HEK293 (cell line): ENCODE results near the gene IVD.

Experiments used
- CTCF ChIA-PET: fragments of 350-600 bp; formaldehyde crosslinking; extraction: SDS; loops from one replicate; lab custom pipeline; 2021; ENCODE audit warnings: antibody characterized with exemption; lab: Yijun Ruan, JAX
- POLR2A ChIA-PET: fragments of 300-600 bp; formaldehyde crosslinking; extraction: SDS; loops from one replicate; lab custom pipeline; 2020; ENCODE audit warnings: antibody characterized with exemption, inconsistent platforms; lab: Yijun Ruan, JAX
- H3K27ac ChIP-seq: fragments of 200-500 bp; sonication (Bioruptor generic); 2 replicates; pipeline ENCODE4 v1.5.1; 2014; ENCODE audit warnings: low read depth, low read length, control low read depth, inconsistent platforms; ENCODE audit errors: extremely low read depth
- H3K36me3 ChIP-seq, 2 experiments: fragments of 200-500 bp in 1 of 2; sonication (Bioruptor generic) in 1 of 2; 1 replicate in 1 of 2; 2 replicates in 1 of 2; pipeline ENCODE4 v1.5.1; 2014 to 2017; ENCODE audit warnings: inconsistent platforms in 2 of 2, low read length in 2 of 2; ENCODE audit not compliant: control insufficient read depth in 2 of 2, insufficient read depth in 1 of 2
- H3K4me1 ChIP-seq: fragments of 200-500 bp; sonication (Bioruptor generic); 2 replicates; pipeline ENCODE4 v1.5.1; 2014; ENCODE audit warnings: mild to moderate bottlenecking, low read length, inconsistent platforms; ENCODE audit not compliant: control insufficient read depth, insufficient read depth
- H3K4me3 ChIP-seq: 2 replicates; pipeline ENCODE4 v1.5.1; 2011; ENCODE audit warnings: low read depth, mild to moderate bottlenecking, control low read depth, low read length, moderate library complexity
- H3K9me3 ChIP-seq: fragments of 200-500 bp; sonication (Bioruptor generic); 2 replicates; pipeline ENCODE4 v1.5.1; 2014; ENCODE audit warnings: low read depth, low read length, inconsistent platforms; ENCODE audit not compliant: control insufficient read depth, insufficient read depth
- GLIS2 ChIP-seq: fragments of 450-650 bp; formaldehyde crosslinking; IDR thresholded peaks from 2 replicates; pipeline ENCODE4 v1.5.1; 2016; ENCODE audit warnings: missing biosample characterization, missing genetic modification characterization
- HOXC10 ChIP-seq: sonication (generic); formaldehyde crosslinking; IDR thresholded peaks from 2 replicates; pipeline ENCODE4 v1.8.1; 2023; ENCODE audit warnings: mild to moderate bottlenecking, missing genetic modification reagents
- KLF16 ChIP-seq: fragments of 450-650 bp; formaldehyde crosslinking; IDR thresholded peaks from 2 replicates; pipeline ENCODE4 v1.5.1; 2017; ENCODE audit warnings: missing biosample characterization, missing genetic modification characterization
- PRDM4 ChIP-seq: fragments of 450-650 bp; formaldehyde crosslinking; IDR thresholded peaks from 2 replicates; pipeline ENCODE4 v1.5.1; 2017; ENCODE audit warnings: missing biosample characterization, missing genetic modification characterization
- SCRT2 ChIP-seq: fragments of 450-650 bp; formaldehyde crosslinking; IDR thresholded peaks from 2 replicates; pipeline ENCODE4 v1.5.1; 2016; ENCODE audit warnings: missing biosample characterization, missing genetic modification characterization
- ZBTB10 ChIP-seq: fragments of 450-650 bp; formaldehyde crosslinking; IDR thresholded peaks from 2 replicates; pipeline ENCODE4 v1.5.1; 2016; ENCODE audit warnings: missing biosample characterization, missing genetic modification characterization
- ZBTB48 ChIP-seq: fragments of 450-650 bp; formaldehyde crosslinking; IDR thresholded peaks from 2 replicates; pipeline ENCODE4 v1.5.1; 2016; ENCODE audit warnings: missing biosample characterization, missing genetic modification characterization
- ZNF2 ChIP-seq: fragments of 450-650 bp; formaldehyde crosslinking; IDR thresholded peaks from 2 replicates; pipeline ENCODE4 v1.5.1; 2016; ENCODE audit warnings: missing biosample characterization, missing genetic modification characterization
- ZNF24 ChIP-seq: fragments of 450-650 bp; formaldehyde crosslinking; IDR thresholded peaks from 2 replicates; pipeline ENCODE4 v1.5.1; 2016; ENCODE audit warnings: missing biosample characterization, missing genetic modification characterization
- ZNF248 ChIP-seq: fragments of 450-650 bp; formaldehyde crosslinking; IDR thresholded peaks from 2 replicates; pipeline ENCODE4 v1.5.1; 2017; ENCODE audit warnings: missing biosample characterization, missing genetic modification characterization
- ZNF324 ChIP-seq: fragments of 450-650 bp; formaldehyde crosslinking; IDR thresholded peaks from 2 replicates; pipeline ENCODE4 v1.5.1; 2016; ENCODE audit warnings: missing biosample characterization, missing genetic modification characterization
- ZNF398 ChIP-seq: fragments of 450-650 bp; formaldehyde crosslinking; IDR thresholded peaks from 2 replicates; pipeline ENCODE4 v1.5.1; 2017; ENCODE audit warnings: missing biosample characterization, missing genetic modification characterization
- ZNF558 ChIP-seq: fragments of 450-650 bp; formaldehyde crosslinking; IDR thresholded peaks from 2 replicates; pipeline ENCODE4 v1.5.1; 2016; ENCODE audit warnings: missing biosample characterization, missing genetic modification characterization
- ZNF639 ChIP-seq: fragments of 450-650 bp; formaldehyde crosslinking; IDR thresholded peaks from 2 replicates; pipeline ENCODE4 v1.5.1; 2016; ENCODE audit warnings: missing biosample characterization, missing genetic modification characterization
- ZNF654 ChIP-seq: fragments of 450-650 bp; formaldehyde crosslinking; IDR thresholded peaks from 2 replicates; pipeline ENCODE4 v1.5.1; 2016; ENCODE audit warnings: low read depth, missing biosample characterization, missing genetic modification characterization
- ZNF677 ChIP-seq: fragments of 450-650 bp; IDR thresholded peaks from 2 replicates; pipeline ENCODE4 v1.5.0; 2018; ENCODE audit warnings: missing biosample characterization, mild to moderate bottlenecking, missing genetic modification characterization, moderate library complexity
- ZNF692 ChIP-seq: fragments of 450-650 bp; formaldehyde crosslinking; IDR thresholded peaks from 2 replicates; pipeline ENCODE4 v1.5.1; 2016; ENCODE audit warnings: missing biosample characterization, missing genetic modification characterization
- ZNF76 ChIP-seq: fragments of 450-650 bp; formaldehyde crosslinking; IDR thresholded peaks from 2 replicates; pipeline ENCODE4; 2016; ENCODE audit warnings: low read depth, missing biosample characterization, missing genetic modification characterization, borderline replicate concordance

IVD gene

GRCh38 chr15:40382580-40383456 is 22.8 kb upstream of the IVD start, which contains the start of gene KNSTRN (continued):
- no peak for TF ChIP-seq GLIS2 (tag by site-specific recombination)
- no peak for TF ChIP-seq ZNF654 (tag by site-specific recombination)
- TF ChIP-seq ZBTB10, result no peak

- Histone ChIP-seq H3K4me1 (no peaks in the 10 kb centered on the region), H3K9me3 (no peaks in the 10 kb centered on the region), H3K36me3 (peaks cover 16 to 66% of the 10 kb centered on the region in 2 experiments), H3K27ac (no peak overlapping the region), H3K4me3 (no peak overlapping the region)
- POLR2A ChIA-PET, result interaction anchor here (1.4 to 2.2 kb wide), 2 partner anchors 10 to 19 kb away, joined by 6 to 9 read pairs; partner anchors contain the start of gene IVD
- TF ChIP-seq ZBTB48 (tag by site-specific recombination) (no peak), KLF16 (tag by site-specific recombination) (no peak), HOXC10 (CRISPR knock-in tag) (no peak), ZNF558 (tag by site-specific recombination) (no peak), ZNF24 (tag by site-specific recombination) (no peak), SCRT2 (tag by site-specific recombination) (no peak), ZNF677 (tag by site-specific recombination) (no peak), ZNF398 (tag by site-specific recombination) (no peak), PRDM4 (tag by site-specific recombination) (no peak), ZNF2 (tag by site-specific recombination) (no peak), ZNF248 (tag by site-specific recombination) (no peak), ZNF324 (tag by site-specific recombination) (no peak), ZNF639 (tag by site-specific recombination) (no peak), ZNF692 (no peak), ZNF76 (tag by site-specific recombination) (no peak)
- CTCF ChIA-PET, result interaction anchor here (0.6 kb wide), 1 partner anchor 471 kb away, joined by 3 read pairs; no protein-coding TSS in a partner anchor
These were observed 19.1 kb upstream of the IVD start for GRCh38 chr15:40386480-40386879.
